ENCODE results near the gene EVA1A.

Gene EVA1A

GRCh38 chr2:75505012-75505411 lies 55.7 kb downstream of the EVA1A start:
- peaks cover 21 to 30% (median 24%) of the 10 kb centered on the region in 11 experiments for H3K9me3 ChIP-seq (replicated peaks in 1 of 11)
- no peaks in the 10 kb centered on the region for H3K36me3 ChIP-seq

GRCh38 chr2:75503048-75503607 lies 57.6 kb downstream of the EVA1A start:
- Histone ChIP-seq H3K27me3 (no peaks in the 10 kb centered on the region), H3K4me1 (no peaks in the 10 kb centered on the region), H4K20me1 (no peaks in the 10 kb centered on the region), H3K9ac (no peak overlapping the region), H3K36me3 (no peaks in the 10 kb centered on the region), H3K4me2 (no peak overlapping the region), H3K27ac (no peak overlapping the region), H3K9me3 (replicated peaks in 1 of 11) (peaks cover 10 to 18% (median 12%) of the 10 kb centered on the region in 11 experiments), H3K4me3 (no peak overlapping the region)
- TF ChIP-seq Cebpa-rat (IDR thresholded peaks at IDR 0.05), result no peak

More at GRCh38 chr2:75505012-75505411, 55.7 kb downstream of the EVA1A start:
- no peak overlapping the region for H3K27ac ChIP-seq
- H3K27me3 ChIP-seq, result no peaks in the 10 kb centered on the region
- no peaks in the 10 kb centered on the region for H3K4me1 ChIP-seq
- no peak overlapping the region for H3K4me2 ChIP-seq
- no peak overlapping the region for H3K4me3 ChIP-seq
- H4K20me1 ChIP-seq, result no peaks in the 10 kb centered on the region
- no peak overlapping the region for H3K9ac ChIP-seq
- no peak for TF ChIP-seq Cebpa-rat (IDR thresholded peaks at IDR 0.05)

GRCh38 chr2:75500633-75501032 lies 60.1 kb downstream of the EVA1A start:
- no peaks in the 10 kb centered on the region for H3K27me3 ChIP-seq
- no peak overlapping the region for H3K4me2 ChIP-seq
- no peaks in the 10 kb centered on the region for H3K36me3 ChIP-seq
- H4K20me1 ChIP-seq, result no peaks in the 10 kb centered on the region
- no peak for TF ChIP-seq Cebpa-rat (IDR thresholded peaks at IDR 0.05)
- H3K27ac ChIP-seq, result no peak overlapping the region
- H3K4me1 ChIP-seq, result no peaks in the 10 kb centered on the region
- no peaks in the 10 kb centered on the region for H3K9me3 ChIP-seq (replicated peaks in 1 of 11)
- no peak overlapping the region for H3K9ac ChIP-seq
- H3K4me3 ChIP-seq, result no peak overlapping the region

- TF ChIP-seq Cebpa-rat (IDR thresholded peaks at IDR 0.05), result no peak
- H3K4me2 ChIP-seq, result no peak overlapping the region
- H3K9ac ChIP-seq, result no peak overlapping the region
- H3K4me3 ChIP-seq, result no peak overlapping the region
- no peak overlapping the region for H3K27ac ChIP-seq
- no peaks in the 10 kb centered on the region for H3K36me3 ChIP-seq
- no peaks in the 10 kb centered on the region for H3K4me1 ChIP-seq
- H3K27me3 ChIP-seq, result no peaks in the 10 kb centered on the region
- H4K20me1 ChIP-seq, result no peaks in the 10 kb centered on the region
- no peaks in the 10 kb centered on the region for H3K9me3 ChIP-seq (replicated peaks in 1 of 11)
Measured at GRCh38 chr2:75499534-75499933, 61.2 kb downstream of the EVA1A start.

GRCh38 chr2:75498907-75499306 lies 61.8 kb downstream of the EVA1A start:
- no peaks in the 10 kb centered on the region for H4K20me1 ChIP-seq
- H3K4me2 ChIP-seq, result no peak overlapping the region
- H3K36me3 ChIP-seq, result no peaks in the 10 kb centered on the region
- H3K4me1 ChIP-seq, result no peaks in the 10 kb centered on the region
- TF ChIP-seq Cebpa-rat (IDR thresholded peaks at IDR 0.05), result no peak
- no peaks in the 10 kb centered on the region for H3K9me3 ChIP-seq (replicated peaks in 1 of 11)
- H3K9ac ChIP-seq, result no peak overlapping the region
- H3K4me3 ChIP-seq, result no peak overlapping the region
- no peak overlapping the region for H3K27ac ChIP-seq
- no peaks in the 10 kb centered on the region for H3K27me3 ChIP-seq

GRCh38 chr2:75497256-75497655 lies 63.5 kb downstream of the EVA1A start:
- Histone ChIP-seq H3K4me2 (no peak overlapping the region), H3K27me3 (no peaks in the 10 kb centered on the region), H3K36me3 (no peaks in the 10 kb centered on the region), H3K9ac (no peak overlapping the region), H4K20me1 (no peaks in the 10 kb centered on the region), H3K27ac (no peak overlapping the region), H3K9me3 (replicated peaks in 1 of 11) (no peaks in the 10 kb centered on the region; a peak in 2 of 22 replicates), H3K4me1 (no peaks in the 10 kb centered on the region), H3K4me3 (no peak overlapping the region)
- no peak for TF ChIP-seq Cebpa-rat (IDR thresholded peaks at IDR 0.05)

- no peaks in the 10 kb centered on the region for H4K20me1 ChIP-seq
- H3K9me3 ChIP-seq (replicated peaks in 1 of 11), result no peaks in the 10 kb centered on the region; a peak in 2 of 22 replicates
- no peak overlapping the region for H3K4me3 ChIP-seq
- no peak overlapping the region for H3K4me2 ChIP-seq
- no peaks in the 10 kb centered on the region for H3K36me3 ChIP-seq
- no peak for TF ChIP-seq Cebpa-rat (IDR thresholded peaks at IDR 0.05)
- no peak overlapping the region for H3K9ac ChIP-seq
- no peak overlapping the region for H3K27ac ChIP-seq
- H3K4me1 ChIP-seq, result no peaks in the 10 kb centered on the region
- H3K27me3 ChIP-seq, result no peaks in the 10 kb centered on the region
Measured at GRCh38 chr2:75495862-75496261, 64.9 kb downstream of the EVA1A start.

- no peak overlapping the region for H3K9ac ChIP-seq
- no peak overlapping the region for H3K27ac ChIP-seq
- no peaks in the 10 kb centered on the region for H4K20me1 ChIP-seq
- no peaks in the 10 kb centered on the region for H3K27me3 ChIP-seq
- no peak overlapping the region for H3K4me3 ChIP-seq
- no peaks in the 10 kb centered on the region for H3K36me3 ChIP-seq
- TF ChIP-seq Cebpa-rat (IDR thresholded peaks at IDR 0.05), result no peak
- H3K9me3 ChIP-seq (replicated peaks in 1 of 11), result no peaks in the 10 kb centered on the region; a peak in 2 of 22 replicates
- H3K4me2 ChIP-seq, result no peak overlapping the region
- no peaks in the 10 kb centered on the region for H3K4me1 ChIP-seq
Measured at GRCh38 chr2:75494137-75494769, 66.5 kb downstream of the EVA1A start.

GRCh38 chr2:75493230-75493629 lies 67.5 kb downstream of the EVA1A start:
- TF ChIP-seq Cebpa-rat (IDR thresholded peaks at IDR 0.05), result no peak
- no peak overlapping the region for H3K27ac ChIP-seq
- H3K4me2 ChIP-seq, result no peak overlapping the region
- no peaks in the 10 kb centered on the region for H3K36me3 ChIP-seq
- no peaks in the 10 kb centered on the region for H3K27me3 ChIP-seq
- H3K9ac ChIP-seq, result no peak overlapping the region
- no peak overlapping the region for H3K4me3 ChIP-seq
- no peaks in the 10 kb centered on the region for H3K4me1 ChIP-seq
- H3K9me3 ChIP-seq (replicated peaks in 1 of 11), result no peaks in the 10 kb centered on the region; a peak in 2 of 22 replicates
- no peaks in the 10 kb centered on the region for H4K20me1 ChIP-seq

- Histone ChIP-seq H3K27ac (no peak overlapping the region), H3K4me2 (no peak overlapping the region), H3K9ac (no peak overlapping the region), H3K4me1 (no peaks in the 10 kb centered on the region), H3K4me3 (no peak overlapping the region), H4K20me1 (no peaks in the 10 kb centered on the region), H3K9me3 (replicated peaks in 1 of 11) (peaks cover 0 to 10% (median 9%) of the 10 kb centered on the region in 11 experiments; a peak in 13 of 22 replicates), H3K27me3 (no peaks in the 10 kb centered on the region), H3K36me3 (no peaks in the 10 kb centered on the region)
- TF ChIP-seq Cebpa-rat (IDR thresholded peaks at IDR 0.05), result no peak
Measured at GRCh38 chr2:75491129-75491753, 69.5 kb downstream of the EVA1A start.

All from BLaER1 treated with 17β-estradiol and CSF1 and Interleukin-3, amounts not matched to agents 10 nM and 100 nM (cell line).